Endothelial cell of umbilical vein (primary cell): Measurements from ENCODE around the gene ISM2. TPM values are rescaled to one million over a fixed set of nuclear protein-coding genes. Genes with fewer than 3 reads are reported as not detected.

Source experiments
- BruUV-seq: library from RNA; stranded (reverse); fragments of 400-500 nt; replicated peaks from 2 replicates; lab custom pipeline; 2021; lab: Mats Ljungman, UMichigan
- CTCF ChIA-PET: fragments of 300-600, 350-600 bp; sonication (Branson Sonifier 250); formaldehyde crosslinking; loops from one replicate; lab custom pipeline; 2021; ENCODE audit warnings: antibody characterized with exemption, inconsistent platforms; lab: Charles Lee
- POLR2A ChIA-PET: fragments of 300-600, 350-600 bp; sonication (Branson Sonifier 250); formaldehyde crosslinking; loops from one replicate; lab custom pipeline; 2021; ENCODE audit warnings: antibody characterized with exemption, inconsistent platforms; lab: Charles Lee
- DNase-seq: peaks from one replicate; pipeline ENCODE4 v3.0.0-alpha.2; 2011; ENCODE audit warnings: low read depth, low spot score
- FAIRE-seq: peaks from 2 replicates; lab custom pipeline; 2011; peaks lifted over from hg19 to GRCh38; lab: Jason Lieb, UNC
- H2AFZ ChIP-seq: 2 replicates; pipeline ENCODE4 v1.6.0; 2012; ENCODE audit warnings: low read depth, low read length, control low read depth, inconsistent platforms
- H3K27ac ChIP-seq: 2 replicates; pipeline ENCODE4 v1.5.1; 2011; ENCODE audit warnings: low read depth, mild to moderate bottlenecking, control low read depth, low read length, moderate library complexity; ENCODE audit not compliant: insufficient read depth
- H3K27me3 ChIP-seq, 2 experiments: 2 replicates each; pipeline versions ENCODE4 v1.6.0 to v1.6.1; 2011; ENCODE audit warnings: low read length in 2 of 2, mixed read lengths in 1 of 2; ENCODE audit not compliant: control insufficient read depth in 2 of 2, insufficient read depth in 2 of 2
- H3K36me3 ChIP-seq, 2 experiments: 2 replicates in 1 of 2; 3 replicates in 1 of 2; pipeline ENCODE4 v1.5.1; 2011; ENCODE audit warnings: low read length in 2 of 2, mild to moderate bottlenecking in 1 of 2, moderate library complexity in 1 of 2; ENCODE audit not compliant: control insufficient read depth in 2 of 2, insufficient read depth in 2 of 2; ENCODE audit errors: extremely low read depth in 1 of 2
- H3K4me1 ChIP-seq: 3 replicates; pipeline ENCODE4 v1.5.1; 2011; ENCODE audit warnings: mild to moderate bottlenecking, low read length; ENCODE audit not compliant: control insufficient read depth, insufficient read depth; ENCODE audit errors: extremely low read depth
- H3K4me2 ChIP-seq: 2 replicates; pipeline ENCODE4 v1.6.1; 2011; ENCODE audit warnings: low read length, control low read depth, mixed read lengths; ENCODE audit not compliant: insufficient read depth
- H3K4me3 ChIP-seq, 3 experiments: fragments of 200-600 bp in 1 of 3; sonication (generic), shearing (Covaris generic) in 1 of 3; replicated peaks in 1 of 3; 2 replicates each; pipeline ENCODE4 v1.5.1; 2011 to 2016; ENCODE audit warnings: control low read depth in 3 of 3, low read length in 3 of 3, mild to moderate bottlenecking in 2 of 3, inconsistent platforms in 1 of 3, low read depth in 1 of 3, moderate library complexity in 1 of 3; ENCODE audit not compliant: insufficient read depth in 1 of 3
- H3K79me2 ChIP-seq: 2 replicates; pipeline ENCODE4 v1.6.0; 2012; ENCODE audit warnings: low read length, inconsistent platforms; ENCODE audit not compliant: control insufficient read depth, insufficient read depth
- H3K9ac ChIP-seq: replicated peaks from 2 replicates; pipeline ENCODE3; 2011; ENCODE audit warnings: low read length, control low read depth; ENCODE audit not compliant: insufficient read depth; ENCODE audit errors: extremely low read depth
- H3K9me1 ChIP-seq: replicated peaks from 3 replicates; pipeline ENCODE4 v1.6.0; 2011; ENCODE audit warnings: mild to moderate bottlenecking, low read length; ENCODE audit not compliant: control insufficient read depth, insufficient read depth; ENCODE audit errors: extremely low read depth
- H3K9me3 ChIP-seq: replicated peaks from 2 replicates; pipeline ENCODE4 v1.5.1; 2012; ENCODE audit warnings: low read length, inconsistent platforms; ENCODE audit not compliant: control insufficient read depth, insufficient read depth
- H4K20me1 ChIP-seq: replicated peaks from 2 replicates; pipeline ENCODE3; 2011; ENCODE audit warnings: mild to moderate bottlenecking, low read length; ENCODE audit not compliant: control insufficient read depth, insufficient read depth; ENCODE audit errors: extremely low read depth
- CTCF ChIP-seq, 2 donors: IDR thresholded peaks; 1 replicate in 1 of 2; 2 replicates in 1 of 2; pipeline ENCODE4 v1.5.1; 2011; ENCODE audit warnings: low read length in 2 of 2, mild to moderate bottlenecking in 2 of 2, moderate library complexity in 2 of 2, control low read depth in 1 of 2, inconsistent platforms in 1 of 2, low read depth in 1 of 2; ENCODE audit not compliant: insufficient read depth in 1 of 2; ENCODE audit errors: extremely low read depth in 1 of 2
- EZH2 ChIP-seq: IDR thresholded peaks from 2 replicates; pipeline ENCODE4 v1.6.1; 2012; ENCODE audit warnings: borderline replicate concordance, low read depth, mild to moderate bottlenecking, moderate library complexity, low read length, inconsistent platforms; ENCODE audit not compliant: severe bottlenecking
- FOS ChIP-seq: IDR thresholded peaks from 2 replicates; pipeline ENCODE4 v1.6.1; 2011; ENCODE audit warnings: mild to moderate bottlenecking, low read length, moderate library complexity, borderline replicate concordance; ENCODE audit not compliant: insufficient read depth
- GATA2 ChIP-seq: IDR thresholded peaks from 2 replicates; pipeline ENCODE4 v1.7.0; 2011; ENCODE audit warnings: low read depth, mild to moderate bottlenecking, moderate library complexity, mixed read lengths, low read length; ENCODE audit not compliant: insufficient read length, insufficient read depth
- JUN ChIP-seq: IDR thresholded peaks from 2 replicates; pipeline ENCODE4 v1.6.1; 2011; ENCODE audit warnings: borderline replicate concordance, low read depth; ENCODE audit not compliant: insufficient read length, insufficient read depth
- MAX ChIP-seq: IDR thresholded peaks from 2 replicates; pipeline ENCODE4 v1.6.1; 2011; ENCODE audit not compliant: insufficient read depth, insufficient read length
- MYC ChIP-seq: IDR thresholded peaks from one replicate; pipeline ENCODE4 v1.6.1; 2011; ENCODE audit warnings: mild to moderate bottlenecking, low read depth, low read length
- POLR2A ChIP-seq: IDR thresholded peaks from 2 replicates; pipeline ENCODE4 v1.6.1; 2012; ENCODE audit warnings: low read depth, mild to moderate bottlenecking, control low read depth, low read length
- POLR2AphosphoS5 ChIP-seq: IDR thresholded peaks from 2 replicates; pipeline ENCODE4 v1.6.1; 2012; ENCODE audit warnings: low read depth, mild to moderate bottlenecking, control low read depth, low read length, moderate library complexity; ENCODE audit not compliant: insufficient read depth
- dilution Hi-C: fragments of 300-500 bp; cut with MboI; formaldehyde crosslinking; loops from one replicate; pipeline ENCODE4 v1.15.0; 2019; ENCODE audit warnings: low sequenced_read_pairs; ENCODE audit not compliant: extremely low pct_ligation_motif_present
- intact Hi-C: fragments of 100-400 bp; cut with micrococcal nuclease; formaldehyde crosslinking; loops from one replicate; pipeline ENCODE4 v1.10.0; 2022
- polyA plus RNA-seq, 4 experiments: library from polyadenylated mRNA; depleted of rRNA in 3 of 4; stranded (reverse) in 3 of 4; unstranded in 1 of 4; fragments of >200 nt; gene quantifications; 2 replicates each; pipeline versions ENCODE4 v1.2.1 to v1.2.3, GENCODE V29; 2011 to 2012; ENCODE audit warnings: missing spikeins in 1 of 4
- total RNA-seq: library from RNA; stranded (reverse); gene quantifications from 2 replicates; pipeline ENCODE4 v1.2.3, GENCODE V29; 2021

The ISM2 gene
- total and polyA plus RNA-seq, 2 donors (not counting 3 experiments of a cell fraction or from before 2014, with no cell fraction given) = not detected

GRCh38 chr14:77485901-77486678 lies 12.5 kb downstream of the ISM2 start:
- TF ChIP-seq EZH2 (no peak), GATA2 (no peak), POLR2A (no peak), POLR2AphosphoS5 (no peak), FOS (peak; percentile 9)
- dilution Hi-C loops = no loop called here
- no peak overlapping the region for H3K4me3 ChIP-seq
- H3K4me1 ChIP-seq = no peaks in the 10 kb centered on the region
- FAIRE-seq (no peak), DNase-seq (no peak)
- POLR2A ChIA-PET = no interaction called here
- H3K9me3 ChIP-seq = no peaks in the 10 kb centered on the region
- CTCF ChIA-PET = no interaction called here
- no peaks in the 10 kb centered on the region for H3K36me3 ChIP-seq
- intact Hi-C loops = no loop called here
- H3K9me1 ChIP-seq = no peaks in the 10 kb centered on the region
- H2AFZ ChIP-seq = no peak overlapping the region
- H3K27me3 ChIP-seq = no peaks in the 10 kb centered on the region
- no peak overlapping the region for H3K27ac ChIP-seq
- H3K9ac ChIP-seq = no peak overlapping the region
- no peaks in the 10 kb centered on the region for H4K20me1 ChIP-seq
- no peak overlapping the region for H3K4me2 ChIP-seq
- no peaks in the 10 kb centered on the region for H3K79me2 ChIP-seq
- BruUV-seq = no TSS peak

DNA sequence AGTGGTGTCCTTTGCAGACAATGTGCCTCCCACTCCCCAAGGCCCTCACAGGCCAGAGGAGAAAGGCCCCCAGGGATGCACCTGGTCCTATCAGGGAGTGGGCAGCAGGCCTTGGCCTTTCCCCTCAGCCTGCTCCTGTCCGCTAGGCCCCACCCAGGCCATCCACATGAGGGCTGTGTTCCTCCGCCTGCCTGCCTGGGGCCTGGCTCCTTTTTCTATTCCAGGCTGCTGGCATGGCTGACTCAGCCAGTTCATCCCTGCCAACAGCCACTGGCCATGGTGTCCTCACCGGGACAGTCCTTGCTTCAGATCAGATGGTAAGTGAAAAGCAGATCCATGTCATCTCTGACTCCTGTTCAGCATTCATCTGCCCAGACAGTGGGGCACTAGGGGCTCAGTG lies 13.4 kb downstream of the ISM2 start:
- no peak overlapping the region for H3K27ac ChIP-seq
- CTCF ChIA-PET = no interaction called here
- H3K36me3 ChIP-seq = no peaks in the 10 kb centered on the region
- H3K9ac ChIP-seq = no peak overlapping the region
- H3K9me3 ChIP-seq = no peaks in the 10 kb centered on the region
- H3K4me3 ChIP-seq = no peak overlapping the region
- POLR2A ChIA-PET = no interaction called here
- BruUV-seq = no TSS peak
- no peak overlapping the region for H3K4me2 ChIP-seq
- H3K79me2 ChIP-seq = no peaks in the 10 kb centered on the region
- no peaks in the 10 kb centered on the region for H3K4me1 ChIP-seq
- DNase-seq (no peak), FAIRE-seq (no peak)
- TF ChIP-seq POLR2A (no peak), MYC (no peak), GATA2 (no peak), POLR2AphosphoS5 (no peak), JUN (no peak), FOS (no peak), CTCF (IDR thresholded peaks at IDR 0.05; ENCODE audit: extremely low read depth in 1 of 2, insufficient read depth in 1 of 2, low read depth in 1 of 2, low read length in 2 of 2) (no peak), EZH2 (no peak), MAX (no peak)
- H2AFZ ChIP-seq = no peak overlapping the region
- dilution Hi-C loops (no loop called here), intact Hi-C loops (no loop called here)
- H3K9me1 ChIP-seq = no peaks in the 10 kb centered on the region
- no peaks in the 10 kb centered on the region for H4K20me1 ChIP-seq
- no peaks in the 10 kb centered on the region for H3K27me3 ChIP-seq
